SK-N-MC (cell line): Measurements from ENCODE around the gene COL6A2.

ENCODE experiments used
- EZH2 ChIP-seq: fragments of 200-600 bp; sonication (generic); IDR thresholded peaks from one replicate; pipeline ENCODE4 v1.6.1; 2017; ENCODE audit warnings: antibody characterized with exemption
- POLR2AphosphoS5 ChIP-seq: IDR thresholded peaks from 2 replicates; pipeline ENCODE4 v1.6.1; 2012; ENCODE audit warnings: mild to moderate bottlenecking, low read depth, low read length, borderline replicate concordance

- no peak for TF ChIP-seq POLR2AphosphoS5
- TF ChIP-seq EZH2, result no peak
Observed at GRCh38 chr21:46158666-46159300, 60.9 kb downstream of the COL6A2 start.
